Measurements from ENCODE around the gene LDAH. TPM values are rescaled to one million over a fixed set of nuclear protein-coding genes. Genes with fewer than 3 reads are reported as not detected.
A peak's percentile ranks its signal among the peaks of the same experiment; 100 is the strongest.

LDAH gene
- total RNA-seq, 2 donors from 2014 or later = 3.5 to 6.0 TPM

DNA sequence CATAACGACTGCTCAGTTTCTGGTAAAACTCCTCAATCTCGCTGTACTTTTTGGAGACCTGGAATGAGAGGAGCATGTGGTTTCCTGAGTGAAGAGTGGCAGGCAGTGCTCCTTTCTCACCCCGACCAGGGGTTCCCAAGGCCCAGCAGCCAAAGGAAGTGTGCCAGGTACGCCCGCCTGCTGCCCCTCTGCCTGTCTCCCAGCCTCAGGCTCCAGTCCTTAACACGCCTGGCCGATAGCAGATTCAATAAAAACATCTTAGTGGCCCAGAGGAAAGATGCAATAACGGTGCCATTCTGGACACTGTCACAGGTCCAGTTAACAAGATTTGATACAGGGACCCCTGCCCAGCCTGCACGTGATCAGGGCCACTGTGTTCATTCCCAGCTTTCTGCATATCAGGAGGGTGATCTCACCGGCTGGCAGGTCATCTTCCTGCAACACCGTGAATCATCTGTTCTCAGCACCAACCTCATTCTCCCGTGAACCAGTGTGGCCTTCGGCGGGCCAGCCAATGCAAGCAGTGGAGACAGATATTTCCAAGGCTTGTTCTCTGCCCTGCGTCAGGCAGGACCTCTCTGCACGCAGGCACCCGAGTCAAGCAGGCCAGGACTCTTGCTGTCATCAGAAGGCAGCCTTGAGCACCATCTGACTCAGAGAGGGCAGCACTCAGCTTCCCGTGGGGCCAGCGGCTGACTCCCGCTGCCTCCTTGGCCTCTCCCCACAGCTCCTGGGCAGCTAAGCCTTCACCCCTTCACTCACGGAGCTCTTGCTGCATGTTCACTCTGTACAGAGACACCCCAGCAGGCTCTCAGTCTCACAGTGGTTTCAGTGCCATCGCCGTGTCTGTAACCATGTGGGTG, 181.5 kb downstream of the LDAH start:
- H3K27ac ChIP-seq = peak overlapping the region; percentile 87 to 91
- H3K9me3 ChIP-seq = no peaks in the 10 kb centered on the region
- no peaks in the 10 kb centered on the region for H3K27me3 ChIP-seq
- peaks cover 0 to 52% of the 10 kb centered on the region in 2 donors for H3K4me1 ChIP-seq
- H3K36me3 ChIP-seq = peaks cover 64% of the 10 kb centered on the region
- H3K4me3 ChIP-seq = peak overlapping the region; percentile 32 to 41
- TF ChIP-seq, protein P1, sequence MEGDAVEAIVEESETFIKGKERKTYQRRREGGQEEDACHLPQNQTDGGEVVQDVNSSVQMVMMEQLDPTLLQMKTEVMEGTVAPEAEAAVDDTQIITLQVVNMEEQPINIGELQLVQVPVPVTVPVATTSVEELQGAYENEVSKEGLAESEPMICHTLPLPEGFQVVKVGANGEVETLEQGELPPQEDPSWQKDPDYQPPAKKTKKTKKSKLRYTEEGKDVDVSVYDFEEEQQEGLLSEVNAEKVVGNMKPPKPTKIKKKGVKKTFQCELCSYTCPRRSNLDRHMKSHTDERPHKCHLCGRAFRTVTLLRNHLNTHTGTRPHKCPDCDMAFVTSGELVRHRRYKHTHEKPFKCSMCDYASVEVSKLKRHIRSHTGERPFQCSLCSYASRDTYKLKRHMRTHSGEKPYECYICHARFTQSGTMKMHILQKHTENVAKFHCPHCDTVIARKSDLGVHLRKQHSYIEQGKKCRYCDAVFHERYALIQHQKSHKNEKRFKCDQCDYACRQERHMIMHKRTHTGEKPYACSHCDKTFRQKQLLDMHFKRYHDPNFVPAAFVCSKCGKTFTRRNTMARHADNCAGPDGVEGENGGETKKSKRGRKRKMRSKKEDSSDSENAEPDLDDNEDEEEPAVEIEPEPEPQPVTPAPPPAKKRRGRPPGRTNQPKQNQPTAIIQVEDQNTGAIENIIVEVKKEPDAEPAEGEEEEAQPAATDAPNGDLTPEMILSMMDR (IDR thresholded peaks at IDR 0.05) = no peak
- peak; percentile 79 for DNase-seq (ENCODE audit: low spot score)

DNA sequence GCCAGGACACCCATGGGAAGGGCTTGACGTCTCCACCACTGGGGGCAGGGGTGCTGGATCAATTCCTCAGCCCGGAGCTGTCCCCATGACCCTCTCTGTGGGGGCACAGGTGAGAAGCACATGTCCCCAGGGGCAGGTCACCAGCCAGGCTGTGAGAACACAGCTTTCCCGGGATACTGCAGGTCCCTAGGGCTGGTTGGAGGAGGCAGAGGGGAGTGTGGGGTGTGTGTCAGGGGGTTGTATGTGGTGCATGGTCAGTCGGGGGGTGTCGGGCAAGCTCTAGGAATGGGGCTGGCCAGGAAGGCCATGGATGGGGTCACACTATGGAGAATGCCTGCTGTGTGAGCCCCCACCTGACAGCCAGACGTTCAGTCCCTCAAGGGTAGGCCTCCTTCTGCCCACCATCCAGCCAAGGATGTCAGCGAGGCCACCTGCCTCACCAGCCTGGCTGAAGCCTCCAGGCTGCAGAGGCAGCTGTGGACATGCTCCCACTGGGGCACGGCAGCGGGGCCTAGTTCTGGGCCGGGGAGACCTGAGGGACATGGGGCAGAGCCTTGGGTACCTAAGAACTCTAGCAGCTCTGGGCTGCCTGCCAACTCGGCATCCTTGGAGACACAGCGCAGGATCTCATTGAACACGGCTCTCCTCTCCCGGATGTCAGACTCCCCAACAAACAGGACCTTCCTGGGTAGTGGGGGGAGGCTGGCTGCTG, 182.3 kb downstream of the LDAH start:
- no peak for DNase-seq (ENCODE audit: low spot score)

DNA sequence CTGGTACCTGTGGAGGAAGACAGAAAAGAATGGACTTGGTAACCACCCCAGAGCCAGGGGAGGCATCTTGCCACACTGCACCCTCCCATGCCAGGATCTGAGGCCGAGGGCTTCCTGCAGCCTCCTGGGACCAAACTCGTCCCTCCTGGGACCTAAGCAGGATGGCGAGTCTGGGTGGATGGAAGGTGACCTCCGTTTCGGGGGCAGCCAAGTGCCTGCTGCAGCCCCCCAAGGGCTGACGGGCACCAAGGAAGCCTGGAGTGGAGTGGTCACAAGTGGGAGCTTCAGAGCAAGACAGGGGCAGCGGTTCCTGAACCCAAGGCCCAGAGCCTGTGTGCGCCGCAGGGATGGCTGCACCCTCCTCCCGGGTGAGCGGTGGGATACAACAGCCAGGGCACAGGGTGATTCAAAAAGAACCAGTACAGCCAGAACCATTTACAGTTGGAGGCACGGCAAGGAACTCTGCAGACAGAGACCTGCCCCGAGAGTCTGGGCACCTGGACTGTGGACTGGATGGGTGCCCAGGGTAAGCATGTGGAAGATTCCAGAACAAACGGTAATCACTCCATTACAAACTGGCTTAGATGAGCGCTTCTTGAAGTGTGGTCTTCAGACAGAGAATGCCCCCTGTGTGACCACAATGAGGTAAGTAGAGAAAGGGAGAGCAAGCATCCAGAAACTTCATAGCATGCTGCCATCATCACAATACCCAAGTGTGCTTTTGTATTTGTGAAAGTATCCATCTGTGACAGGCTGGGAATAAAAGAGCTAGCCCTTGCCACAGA, 184.1 kb downstream of the LDAH start:
- Histone ChIP-seq H3K4me1 (peaks cover 0 to 77% of the 10 kb centered on the region in 2 donors), H3K9me3 (no peaks in the 10 kb centered on the region), H3K4me3 (peak overlapping the region; percentile 32 to 41), H3K27me3 (no peaks in the 10 kb centered on the region), H3K36me3 (peaks cover 44% of the 10 kb centered on the region), H3K27ac (peak overlapping the region; percentile 87 to 91)
- DNase-seq (ENCODE audit: low spot score) = no peak
- TF ChIP-seq, protein P1 (IDR thresholded peaks at IDR 0.05) = no peak

More for the DNA sequence above, 182.3 kb downstream of the LDAH start:
- Histone ChIP-seq H3K27ac (peak overlapping the region; percentile 87 to 91), H3K4me3 (peak overlapping the region; percentile 32 to 41), H3K36me3 (peaks cover 61% of the 10 kb centered on the region), H3K27me3 (no peaks in the 10 kb centered on the region), H3K9me3 (no peaks in the 10 kb centered on the region), H3K4me1 (peaks cover 0 to 60% of the 10 kb centered on the region in 2 donors)
- TF ChIP-seq, protein P1 (IDR thresholded peaks at IDR 0.05) = no peak

DNA sequence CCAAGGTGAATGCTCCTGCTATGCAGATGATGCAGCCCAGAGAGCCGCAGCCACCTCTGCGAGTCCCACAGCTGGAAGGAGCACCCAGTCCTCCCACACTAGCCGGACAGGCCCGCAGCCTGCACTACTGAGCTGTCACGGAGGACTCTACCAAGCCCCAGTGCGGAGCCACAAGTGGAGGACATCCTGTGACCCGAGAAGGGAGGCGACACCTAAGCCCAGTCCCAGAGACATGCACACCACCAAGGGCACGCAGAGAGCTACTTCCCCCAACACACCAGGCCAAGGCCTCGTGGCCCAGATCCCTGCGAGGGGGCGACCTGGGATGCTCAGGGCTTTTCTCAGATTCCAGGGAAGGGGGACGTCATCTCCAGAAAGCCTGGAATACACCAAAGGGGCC, 184.9 kb downstream of the LDAH start:
- H3K4me1 ChIP-seq = peaks cover 0 to 79% of the 10 kb centered on the region in 2 donors
- H3K36me3 ChIP-seq = peaks cover 36% of the 10 kb centered on the region
- peak overlapping the region; percentile 32 to 41 for H3K4me3 ChIP-seq
- no peaks in the 10 kb centered on the region for H3K9me3 ChIP-seq
- no peak for DNase-seq (ENCODE audit: low spot score)
- H3K27me3 ChIP-seq = no peaks in the 10 kb centered on the region
- peak overlapping the region; percentile 87 to 91 for H3K27ac ChIP-seq
- TF ChIP-seq, protein P1 (IDR thresholded peaks at IDR 0.05) = no peak

DNA sequence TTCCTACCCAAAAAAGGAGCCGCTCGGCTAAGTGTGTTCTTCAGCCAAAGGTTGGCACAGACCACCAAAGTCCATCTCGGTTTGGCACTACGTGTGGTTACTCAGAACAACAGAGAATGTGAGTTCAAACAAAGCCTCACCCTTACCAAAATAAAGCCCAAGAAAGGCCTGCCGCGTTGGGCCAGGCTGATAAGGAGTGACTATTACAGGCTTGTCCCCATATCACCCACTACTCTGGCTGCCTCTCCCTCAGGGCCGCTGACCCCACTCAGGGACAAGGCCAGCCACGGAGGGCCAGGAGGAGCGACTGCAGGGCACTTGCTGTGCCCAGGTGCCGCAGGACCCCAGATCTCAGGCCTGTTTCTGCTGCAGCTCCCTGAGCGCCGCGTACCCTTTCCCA, 185.8 kb downstream of the LDAH start:
- no peak for DNase-seq (ENCODE audit: low spot score)
- TF ChIP-seq, protein P1 (IDR thresholded peaks at IDR 0.05) = no peak
- peaks cover 30% of the 10 kb centered on the region for H3K36me3 ChIP-seq
- peaks cover 0 to 71% of the 10 kb centered on the region in 2 donors for H3K4me1 ChIP-seq
- peak overlapping the region; percentile 32 to 41 for H3K4me3 ChIP-seq
- H3K27me3 ChIP-seq = no peaks in the 10 kb centered on the region
- no peaks in the 10 kb centered on the region for H3K9me3 ChIP-seq
- H3K27ac ChIP-seq = peak overlapping the region; percentile 87 to 91
